ENCODE data around the gene BCAR3.

BCAR3 gene

GRCh38 chr1:93533677-93534076 lies 148.0 kb downstream of the BCAR3 start:
- Histone ChIP-seq H3K9ac (ENCODE audit: low read length) (no peak overlapping the region), H3K36me3 (ENCODE audit: control insufficient read depth, low read depth, low read length) (peaks cover 64% of the 10 kb centered on the region), H3K27me3 (ENCODE audit: control insufficient read depth, insufficient read depth, low read length) (no peaks in the 10 kb centered on the region), H3K27ac (ENCODE audit: low read length) (no peak overlapping the region), H3K9me3 (ENCODE audit: control insufficient read depth, low read depth, low read length) (no peaks in the 10 kb centered on the region), H3K4me3 (ENCODE audit: low read length) (no peak overlapping the region), H3K4me1 (ENCODE audit: control insufficient read depth, low read depth, low read length) (no peaks in the 10 kb centered on the region)

- no peak overlapping the region for H3K9ac ChIP-seq (ENCODE audit: low read length)
- H3K9me3 ChIP-seq (ENCODE audit: control insufficient read depth, low read depth, low read length), result no peaks in the 10 kb centered on the region
- no peaks in the 10 kb centered on the region for H3K4me1 ChIP-seq (ENCODE audit: control insufficient read depth, low read depth, low read length)
- no peak overlapping the region for H3K4me3 ChIP-seq (ENCODE audit: low read length)
- no peaks in the 10 kb centered on the region for H3K27me3 ChIP-seq (ENCODE audit: control insufficient read depth, insufficient read depth, low read length)
- H3K27ac ChIP-seq (ENCODE audit: low read length), result no peak overlapping the region
- peaks cover 67% of the 10 kb centered on the region for H3K36me3 ChIP-seq (ENCODE audit: control insufficient read depth, low read depth, low read length)
Observed at GRCh38 chr1:93532780-93533378, 148.8 kb downstream of the BCAR3 start.

GRCh38 chr1:93531193-93531592 lies 150.4 kb downstream of the BCAR3 start:
- H3K4me3 ChIP-seq (ENCODE audit: low read length), result no peak overlapping the region
- no peak overlapping the region for H3K27ac ChIP-seq (ENCODE audit: low read length)
- H3K9me3 ChIP-seq (ENCODE audit: control insufficient read depth, low read depth, low read length), result no peaks in the 10 kb centered on the region
- no peak overlapping the region for H3K9ac ChIP-seq (ENCODE audit: low read length)
- no peaks in the 10 kb centered on the region for H3K27me3 ChIP-seq (ENCODE audit: control insufficient read depth, insufficient read depth, low read length)
- H3K4me1 ChIP-seq (ENCODE audit: control insufficient read depth, low read depth, low read length), result no peaks in the 10 kb centered on the region
- H3K36me3 ChIP-seq (ENCODE audit: control insufficient read depth, low read depth, low read length), result peaks cover 68% of the 10 kb centered on the region

- no peaks in the 10 kb centered on the region for H3K4me1 ChIP-seq (ENCODE audit: control insufficient read depth, low read depth, low read length)
- H3K4me3 ChIP-seq (ENCODE audit: low read length), result no peak overlapping the region
- H3K36me3 ChIP-seq (ENCODE audit: control insufficient read depth, low read depth, low read length), result peaks cover 63% of the 10 kb centered on the region
- H3K9ac ChIP-seq (ENCODE audit: low read length), result no peak overlapping the region
- H3K27ac ChIP-seq (ENCODE audit: low read length), result no peak overlapping the region
- H3K27me3 ChIP-seq (ENCODE audit: control insufficient read depth, insufficient read depth, low read length), result no peaks in the 10 kb centered on the region
- H3K9me3 ChIP-seq (ENCODE audit: control insufficient read depth, low read depth, low read length), result no peaks in the 10 kb centered on the region
Observed at GRCh38 chr1:93528412-93528811, 153.2 kb downstream of the BCAR3 start.

GRCh38 chr1:93526431-93526830 lies 155.2 kb downstream of the BCAR3 start:
- no peaks in the 10 kb centered on the region for H3K4me1 ChIP-seq (ENCODE audit: control insufficient read depth, low read depth, low read length)
- peaks cover 56% of the 10 kb centered on the region for H3K36me3 ChIP-seq (ENCODE audit: control insufficient read depth, low read depth, low read length)
- no peak overlapping the region for H3K4me3 ChIP-seq (ENCODE audit: low read length)
- H3K9ac ChIP-seq (ENCODE audit: low read length), result no peak overlapping the region
- H3K27me3 ChIP-seq (ENCODE audit: control insufficient read depth, insufficient read depth, low read length), result no peaks in the 10 kb centered on the region
- no peak overlapping the region for H3K27ac ChIP-seq (ENCODE audit: low read length)
- H3K9me3 ChIP-seq (ENCODE audit: control insufficient read depth, low read depth, low read length), result no peaks in the 10 kb centered on the region

- H3K4me1 ChIP-seq (ENCODE audit: control insufficient read depth, low read depth, low read length), result no peaks in the 10 kb centered on the region
- no peaks in the 10 kb centered on the region for H3K27me3 ChIP-seq (ENCODE audit: control insufficient read depth, insufficient read depth, low read length)
- peaks cover 47% of the 10 kb centered on the region for H3K36me3 ChIP-seq (ENCODE audit: control insufficient read depth, low read depth, low read length)
- H3K27ac ChIP-seq (ENCODE audit: low read length), result no peak overlapping the region
- H3K9me3 ChIP-seq (ENCODE audit: control insufficient read depth, low read depth, low read length), result no peaks in the 10 kb centered on the region
- H3K9ac ChIP-seq (ENCODE audit: low read length), result no peak overlapping the region
- no peak overlapping the region for H3K4me3 ChIP-seq (ENCODE audit: low read length)
Observed at GRCh38 chr1:93525431-93525830, 156.2 kb downstream of the BCAR3 start.

GRCh38 chr1:93522721-93523120 lies 158.9 kb downstream of the BCAR3 start:
- Histone ChIP-seq H3K9ac (ENCODE audit: low read length) (no peak overlapping the region), H3K4me3 (ENCODE audit: low read length) (no peak overlapping the region), H3K36me3 (ENCODE audit: control insufficient read depth, low read depth, low read length) (peaks cover 32% of the 10 kb centered on the region), H3K27me3 (ENCODE audit: control insufficient read depth, insufficient read depth, low read length) (no peaks in the 10 kb centered on the region), H3K4me1 (ENCODE audit: control insufficient read depth, low read depth, low read length) (no peaks in the 10 kb centered on the region), H3K9me3 (ENCODE audit: control insufficient read depth, low read depth, low read length) (no peaks in the 10 kb centered on the region), H3K27ac (ENCODE audit: low read length) (no peak overlapping the region)

GRCh38 chr1:93521618-93522017 lies 160.0 kb downstream of the BCAR3 start:
- Histone ChIP-seq H3K27ac (ENCODE audit: low read length) (no peak overlapping the region), H3K4me1 (ENCODE audit: control insufficient read depth, low read depth, low read length) (no peaks in the 10 kb centered on the region), H3K36me3 (ENCODE audit: control insufficient read depth, low read depth, low read length) (peaks cover 25% of the 10 kb centered on the region), H3K9me3 (ENCODE audit: control insufficient read depth, low read depth, low read length) (no peaks in the 10 kb centered on the region), H3K4me3 (ENCODE audit: low read length) (no peak overlapping the region), H3K27me3 (ENCODE audit: control insufficient read depth, insufficient read depth, low read length) (no peaks in the 10 kb centered on the region), H3K9ac (ENCODE audit: low read length) (no peak overlapping the region)

GRCh38 chr1:93519199-93519829 lies 162.3 kb downstream of the BCAR3 start:
- no peaks in the 10 kb centered on the region for H3K27me3 ChIP-seq (ENCODE audit: control insufficient read depth, insufficient read depth, low read length)
- no peak overlapping the region for H3K27ac ChIP-seq (ENCODE audit: low read length)
- H3K4me1 ChIP-seq (ENCODE audit: control insufficient read depth, low read depth, low read length), result no peaks in the 10 kb centered on the region
- H3K36me3 ChIP-seq (ENCODE audit: control insufficient read depth, low read depth, low read length), result peaks cover 10% of the 10 kb centered on the region
- no peak overlapping the region for H3K4me3 ChIP-seq (ENCODE audit: low read length)
- no peaks in the 10 kb centered on the region for H3K9me3 ChIP-seq (ENCODE audit: control insufficient read depth, low read depth, low read length)
- H3K9ac ChIP-seq (ENCODE audit: low read length), result no peak overlapping the region

- Histone ChIP-seq H3K4me3 (ENCODE audit: low read length) (no peak overlapping the region), H3K27me3 (ENCODE audit: control insufficient read depth, insufficient read depth, low read length) (no peaks in the 10 kb centered on the region), H3K4me1 (ENCODE audit: control insufficient read depth, low read depth, low read length) (no peaks in the 10 kb centered on the region), H3K9ac (ENCODE audit: low read length) (no peak overlapping the region), H3K27ac (ENCODE audit: low read length) (no peak overlapping the region), H3K36me3 (ENCODE audit: control insufficient read depth, low read depth, low read length) (peaks cover 9% of the 10 kb centered on the region), H3K9me3 (ENCODE audit: control insufficient read depth, low read depth, low read length) (no peaks in the 10 kb centered on the region)
Observed at GRCh38 chr1:93518516-93518915, 163.1 kb downstream of the BCAR3 start.

- Histone ChIP-seq H3K4me1 (ENCODE audit: control insufficient read depth, low read depth, low read length) (no peaks in the 10 kb centered on the region), H3K9ac (ENCODE audit: low read length) (no peak overlapping the region), H3K4me3 (ENCODE audit: low read length) (no peak overlapping the region), H3K9me3 (ENCODE audit: control insufficient read depth, low read depth, low read length) (no peaks in the 10 kb centered on the region), H3K36me3 (ENCODE audit: control insufficient read depth, low read depth, low read length) (no peaks in the 10 kb centered on the region), H3K27me3 (ENCODE audit: control insufficient read depth, insufficient read depth, low read length) (no peaks in the 10 kb centered on the region), H3K27ac (ENCODE audit: low read length) (no peak overlapping the region)
Observed at GRCh38 chr1:93516164-93516563, 165.5 kb downstream of the BCAR3 start.

Measured in iPS-18a (cell line).